Hepatocyte (in vitro differentiated cells): ENCODE results near the gene EVX2.

ENCODE experiments used
- EZH2 ChIP-seq: fragments of 200-600 bp; sonication (generic); IDR thresholded peaks from 2 replicates; pipeline ENCODE4 v1.6.1; 2016; ENCODE audit warnings: antibody characterized with exemption, mild to moderate bottlenecking, borderline replicate concordance
- EZH2phosphoT487 ChIP-seq: fragments of 200-600 bp; sonication (generic); IDR thresholded peaks from one replicate; pipeline ENCODE4 v1.6.1; 2018; ENCODE audit warnings: antibody characterized with exemption, mild to moderate bottlenecking, low read depth, moderate library complexity; ENCODE audit not compliant: unreplicated experiment, severe bottlenecking
- TF ChIP-seq, protein P1 (sequence below): fragments of 200-600 bp; sonication (generic); IDR thresholded peaks from 2 replicates; pipeline ENCODE4 v1.5.1; 2016; ENCODE audit warnings: antibody characterized with exemption, mild to moderate bottlenecking; ENCODE audit not compliant: poor library complexity

GRCh38 chr2:176068419-176068832 lies 15.3 kb downstream of the EVX2 start:
- TF ChIP-seq EZH2, result peak; percentile 79
- TF ChIP-seq, protein P1, sequence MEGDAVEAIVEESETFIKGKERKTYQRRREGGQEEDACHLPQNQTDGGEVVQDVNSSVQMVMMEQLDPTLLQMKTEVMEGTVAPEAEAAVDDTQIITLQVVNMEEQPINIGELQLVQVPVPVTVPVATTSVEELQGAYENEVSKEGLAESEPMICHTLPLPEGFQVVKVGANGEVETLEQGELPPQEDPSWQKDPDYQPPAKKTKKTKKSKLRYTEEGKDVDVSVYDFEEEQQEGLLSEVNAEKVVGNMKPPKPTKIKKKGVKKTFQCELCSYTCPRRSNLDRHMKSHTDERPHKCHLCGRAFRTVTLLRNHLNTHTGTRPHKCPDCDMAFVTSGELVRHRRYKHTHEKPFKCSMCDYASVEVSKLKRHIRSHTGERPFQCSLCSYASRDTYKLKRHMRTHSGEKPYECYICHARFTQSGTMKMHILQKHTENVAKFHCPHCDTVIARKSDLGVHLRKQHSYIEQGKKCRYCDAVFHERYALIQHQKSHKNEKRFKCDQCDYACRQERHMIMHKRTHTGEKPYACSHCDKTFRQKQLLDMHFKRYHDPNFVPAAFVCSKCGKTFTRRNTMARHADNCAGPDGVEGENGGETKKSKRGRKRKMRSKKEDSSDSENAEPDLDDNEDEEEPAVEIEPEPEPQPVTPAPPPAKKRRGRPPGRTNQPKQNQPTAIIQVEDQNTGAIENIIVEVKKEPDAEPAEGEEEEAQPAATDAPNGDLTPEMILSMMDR, result no peak
- TF ChIP-seq EZH2phosphoT487, result no peak
